Embryonic facial prominence (tissue), 1 donor: ENCODE data around the gene ICE1.
"Not testable (repeated sequence)": the region's sequence is repeated elsewhere in the genome, so short reads cannot be mapped to it uniquely, and the experiment has no call there.

Experiments
- DNase-seq: peaks from one replicate; pipeline ENCODE4 v3.0.0-alpha.2; 2016; ENCODE audit errors: extremely low spot score

ICE1 gene

DNA sequence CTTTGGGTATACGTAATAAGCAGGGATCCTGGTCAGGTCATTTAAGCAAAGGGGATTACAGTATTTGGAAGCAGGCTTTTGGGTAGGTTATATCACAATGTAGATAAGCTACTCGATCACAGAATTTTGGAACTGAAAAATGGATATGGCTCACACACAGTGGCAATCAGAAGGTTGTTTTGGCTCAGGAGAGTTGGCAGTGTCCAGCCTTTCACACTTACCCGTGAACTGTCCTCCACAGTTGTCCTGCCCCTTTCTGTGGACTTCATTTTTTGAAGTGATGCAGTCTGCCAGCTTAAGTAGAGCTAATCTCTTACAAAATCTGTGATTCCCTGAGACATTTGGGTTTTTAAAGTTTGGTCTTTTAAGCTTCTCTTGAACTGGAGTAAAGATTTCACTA lies 30.7 kb downstream of the ICE1 start:
- no peak for DNase-seq

DNA sequence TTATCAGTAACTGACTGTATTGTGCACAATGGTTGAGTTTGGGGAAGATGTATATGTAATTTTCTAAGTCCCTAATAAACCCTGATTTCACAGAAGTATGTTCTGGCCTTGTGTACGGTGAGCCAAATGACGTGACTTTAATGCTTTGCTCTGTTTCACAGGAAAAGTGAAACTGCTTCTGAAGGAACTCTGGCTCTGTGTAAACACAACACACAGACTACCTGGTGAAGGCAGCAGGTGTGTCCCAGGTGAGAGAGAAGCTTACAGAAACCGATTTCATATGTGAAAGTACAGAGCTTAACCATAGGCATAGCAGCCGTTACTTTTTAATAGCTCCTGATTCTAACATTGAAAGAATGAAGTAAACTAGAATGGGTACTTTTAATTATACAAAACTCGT lies 31.9 kb downstream of the ICE1 start:
- DNase-seq: no peak

DNA sequence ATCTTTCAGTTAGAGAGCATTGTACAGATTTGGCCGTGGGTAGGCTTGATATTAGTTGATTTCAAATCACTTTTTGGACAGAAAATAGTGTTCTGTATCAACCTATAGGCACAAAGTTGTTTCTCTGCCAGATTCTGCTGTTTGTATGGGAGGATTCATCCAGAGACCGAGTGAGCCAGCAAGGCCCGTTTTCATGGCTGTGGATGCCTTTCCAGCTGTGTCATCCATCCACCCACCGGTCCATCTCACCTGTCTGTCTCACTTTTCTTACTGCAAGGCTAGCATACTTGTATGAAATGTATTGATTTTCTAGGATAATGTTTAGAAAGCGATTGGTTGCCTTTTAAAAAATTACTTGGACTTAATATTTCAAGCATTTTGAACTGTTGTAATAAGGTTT lies 34.4 kb downstream of the ICE1 start:
- no peak for DNase-seq

DNA sequence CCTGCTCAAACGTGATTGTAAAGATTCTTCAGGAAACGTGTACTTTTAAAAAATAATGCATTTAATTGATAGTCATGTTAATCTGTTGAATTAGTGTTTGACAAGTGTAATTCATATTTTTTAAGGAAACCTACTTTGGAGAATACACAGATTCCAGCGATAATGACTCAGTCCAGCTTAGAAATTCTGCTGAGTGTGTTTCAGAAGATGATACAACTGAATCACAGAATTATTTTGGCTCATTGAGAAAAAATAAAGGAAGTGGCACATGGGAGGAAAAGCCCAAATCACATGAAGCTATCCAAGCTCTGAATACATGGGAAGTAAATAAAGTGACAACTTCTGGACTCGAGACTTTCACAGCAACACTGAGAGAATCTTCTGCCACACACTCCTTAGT lies 37.8 kb downstream of the ICE1 start:
- DNase-seq: no peak

DNA sequence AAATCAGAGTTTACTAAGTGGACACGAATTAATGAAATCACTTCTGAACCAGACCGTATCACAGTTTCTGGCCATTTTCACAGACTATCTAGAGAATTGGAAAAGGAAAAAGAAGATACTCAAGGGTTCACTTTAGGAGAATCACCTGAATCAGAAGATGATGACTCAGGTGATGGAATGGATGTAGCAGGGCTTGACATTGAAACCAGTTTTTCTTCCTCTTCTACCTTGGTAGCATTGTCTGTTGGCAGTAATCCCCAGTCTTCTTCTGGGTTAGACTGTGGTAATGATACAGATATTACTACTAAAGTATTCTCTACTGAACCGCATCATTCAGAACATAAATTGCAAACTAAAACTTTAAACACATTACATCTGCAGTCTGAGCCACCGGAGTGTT lies 38.5 kb downstream of the ICE1 start:
- DNase-seq: no peak

DNA sequence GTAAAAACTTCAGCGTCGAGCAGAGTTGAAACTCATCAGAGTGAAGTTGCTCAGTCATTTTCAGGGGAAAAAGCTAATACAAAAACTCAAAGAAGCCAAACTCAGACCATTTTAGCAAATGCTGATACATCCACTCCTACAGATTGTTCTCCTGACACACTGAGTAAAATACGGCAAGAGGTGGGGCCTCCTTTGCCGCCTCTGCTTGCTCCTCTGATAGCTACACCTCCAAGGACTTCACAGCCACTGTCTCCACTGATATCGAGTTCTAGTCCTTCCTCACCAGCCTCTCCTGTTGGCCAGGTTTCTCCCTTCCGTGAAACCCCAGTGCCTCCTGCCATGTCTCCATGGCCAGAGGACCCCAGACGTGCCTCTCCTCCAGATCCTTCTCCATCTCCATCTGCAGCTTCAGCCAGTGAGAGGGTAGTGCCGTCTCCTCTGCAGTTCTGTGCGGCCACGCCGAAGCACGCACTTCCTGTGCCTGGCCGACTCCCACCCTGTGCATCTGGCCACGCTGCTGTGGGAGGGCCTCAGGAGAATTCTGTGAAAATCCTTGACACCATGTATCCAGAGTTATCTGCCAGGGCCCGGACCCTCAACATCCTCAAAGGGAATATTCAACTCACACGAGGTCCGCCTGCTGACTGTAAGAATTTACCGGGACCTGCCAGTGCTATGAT lies 41.7 kb downstream of the ICE1 start:
- no peak for DNase-seq

DNA sequence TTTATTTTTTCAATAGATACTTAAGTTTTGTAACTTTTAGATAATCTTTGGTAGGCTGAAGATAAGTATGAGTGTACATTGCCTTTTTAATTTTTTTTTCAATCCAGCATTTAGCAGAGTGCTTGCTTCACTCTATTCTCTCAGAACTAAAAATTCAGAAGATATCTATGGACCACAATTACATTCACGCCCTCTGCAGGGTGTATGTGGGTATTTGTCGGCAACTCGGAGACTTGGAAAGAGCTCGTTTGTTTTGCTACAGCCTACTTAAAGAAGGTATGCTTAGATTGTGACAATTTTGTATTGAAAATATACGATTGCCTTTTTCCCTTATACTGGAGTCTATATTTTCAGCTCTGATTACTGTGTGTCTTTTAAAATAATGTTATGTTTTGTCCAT lies 43.8 kb downstream of the ICE1 start:
- DNase-seq: no peak

DNA sequence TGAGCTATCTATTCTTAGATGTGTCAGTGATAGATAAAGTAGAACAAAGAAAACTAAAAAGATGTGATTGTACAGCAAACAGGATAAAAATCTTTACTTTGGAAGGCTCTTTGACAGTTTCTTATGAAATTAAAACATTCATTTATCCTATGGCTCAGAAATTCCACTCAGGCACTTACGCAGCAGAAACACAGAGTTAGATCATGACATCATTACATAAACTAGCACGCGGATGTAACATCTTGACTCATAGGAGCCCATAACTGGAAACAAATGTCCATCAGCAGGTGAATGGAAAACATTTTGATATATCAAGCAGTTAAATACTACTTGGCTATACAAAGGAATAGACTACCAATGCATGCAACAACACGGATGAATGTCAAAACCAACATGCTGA lies 45.3 kb downstream of the ICE1 start:
- no peak for DNase-seq

DNA sequence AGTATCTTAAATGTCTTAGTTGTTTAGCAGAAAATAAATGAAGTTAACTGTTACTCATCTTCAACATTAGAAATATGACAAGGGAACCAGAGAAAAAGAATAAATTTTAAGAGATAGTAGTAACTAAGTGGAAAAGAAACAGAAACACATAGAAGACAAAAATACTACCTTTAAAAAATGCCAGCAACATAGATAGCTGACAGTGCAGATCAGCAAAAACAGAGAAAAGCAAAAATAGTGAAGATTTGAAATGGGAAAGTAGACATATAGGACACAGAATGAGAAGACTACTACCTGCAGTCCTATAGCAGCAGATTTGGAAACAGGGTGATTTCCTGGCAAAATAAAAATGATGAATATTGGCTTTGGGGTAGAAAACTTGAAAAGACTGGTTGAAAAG lies 48.5 kb downstream of the ICE1 start:
- no peak for DNase-seq

DNA sequence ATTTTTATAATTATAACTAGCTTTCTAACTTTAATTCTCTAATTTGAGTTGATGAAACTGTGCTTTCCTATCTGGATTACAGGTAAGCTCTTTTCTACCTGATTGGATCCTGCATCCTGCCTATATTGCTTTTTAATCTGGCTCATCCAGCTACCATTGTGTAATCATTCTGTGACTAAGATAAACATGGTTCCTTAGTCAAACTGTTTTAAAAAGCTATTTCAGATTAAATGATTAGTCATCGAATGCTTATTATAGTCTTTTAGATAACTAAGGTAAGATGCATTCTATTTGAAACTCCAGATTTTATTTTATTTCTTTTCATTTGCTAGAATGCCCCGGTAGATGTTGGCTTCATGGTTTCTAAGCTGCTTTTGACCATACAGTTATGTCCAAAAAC lies 50.7 kb downstream of the ICE1 start:
- no peak for DNase-seq

DNA sequence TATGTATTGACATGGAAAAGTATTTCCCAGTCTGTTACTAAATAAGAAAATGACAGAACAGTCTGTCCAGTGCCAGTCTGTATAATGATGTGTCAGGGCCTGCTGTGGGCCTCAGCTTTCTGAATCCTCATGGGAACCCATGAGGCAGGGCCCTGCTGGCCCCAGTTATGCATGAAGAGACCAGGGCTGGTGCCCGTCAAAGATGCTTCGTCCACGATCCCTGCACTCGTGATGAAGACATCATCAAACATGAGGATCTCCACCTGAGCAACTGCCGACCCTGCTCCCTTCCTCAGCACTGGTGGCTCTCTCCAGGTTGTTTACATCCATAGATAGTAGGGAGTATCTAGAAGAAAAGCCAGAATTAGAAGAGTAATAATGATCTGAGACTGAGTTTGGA lies 52.5 kb downstream of the ICE1 start:
- DNase-seq: no peak

DNA sequence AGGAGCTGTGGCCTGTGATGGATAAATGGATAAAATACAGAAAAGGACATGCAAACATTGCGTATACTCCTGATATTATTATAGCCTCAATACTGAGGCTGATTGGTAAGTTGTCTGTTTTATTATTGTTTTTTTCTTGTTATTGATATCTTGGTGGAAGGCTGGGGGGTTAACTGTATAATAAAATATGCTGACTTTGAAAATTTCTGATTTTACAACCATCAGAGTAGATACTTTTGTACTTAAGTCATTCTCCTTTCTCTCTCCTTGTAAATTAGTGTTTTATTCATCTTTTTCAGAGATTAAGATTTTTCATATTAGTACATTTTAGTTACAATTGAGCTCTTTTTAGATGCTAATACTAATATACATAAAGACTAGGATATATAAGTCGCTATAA lies 53.5 kb downstream of the ICE1 start:
- no peak for DNase-seq

DNA sequence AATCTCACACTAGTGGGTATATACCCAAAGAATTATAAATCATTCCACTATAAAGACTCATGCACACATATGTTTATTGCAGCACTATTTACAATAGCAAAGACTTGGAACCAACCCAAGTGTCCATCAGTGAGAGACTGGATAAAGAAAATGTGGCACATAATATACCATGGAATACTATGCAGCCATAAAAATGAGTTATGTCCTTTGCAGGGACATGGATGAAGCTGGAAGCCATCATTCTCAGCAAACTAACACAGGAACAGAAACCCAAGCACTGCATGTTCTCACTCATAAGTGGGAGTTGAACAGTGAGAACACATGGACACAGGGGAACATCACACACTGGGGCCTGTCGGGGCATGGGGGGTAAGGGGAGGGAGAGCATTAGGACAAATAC lies 57.1 kb downstream of the ICE1 start:
- not testable (repeated sequence) for DNase-seq

DNA sequence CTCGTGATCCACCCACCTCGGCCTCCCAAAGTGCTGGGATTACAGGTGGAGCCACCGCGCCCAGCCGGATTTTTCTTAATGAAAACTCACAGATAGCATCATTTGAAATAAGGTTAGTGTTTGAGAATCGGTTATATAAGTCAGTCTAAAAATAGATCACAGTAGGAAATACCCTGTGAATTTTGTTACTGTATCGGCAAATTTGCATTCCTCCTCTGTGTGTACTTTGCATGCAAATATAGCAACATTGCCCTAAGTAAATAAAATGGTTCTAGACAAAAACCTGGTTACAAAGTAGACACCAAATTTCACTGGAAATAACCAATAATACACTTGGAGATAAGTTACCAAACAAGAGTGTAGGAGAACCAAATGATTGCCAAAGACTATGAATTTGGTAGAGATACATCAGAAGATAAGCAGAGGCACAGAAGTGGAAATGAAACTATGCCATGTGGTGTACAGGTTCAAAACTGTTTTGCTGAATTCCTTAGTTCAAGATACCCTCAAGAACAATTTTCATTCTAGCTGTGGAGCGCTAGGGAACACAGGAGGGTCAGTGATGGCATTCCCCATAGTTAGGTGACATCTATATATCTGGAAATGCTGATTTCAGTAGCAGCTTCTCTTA lies 58.1 kb downstream of the ICE1 start:
- DNase-seq: no peak

DNA sequence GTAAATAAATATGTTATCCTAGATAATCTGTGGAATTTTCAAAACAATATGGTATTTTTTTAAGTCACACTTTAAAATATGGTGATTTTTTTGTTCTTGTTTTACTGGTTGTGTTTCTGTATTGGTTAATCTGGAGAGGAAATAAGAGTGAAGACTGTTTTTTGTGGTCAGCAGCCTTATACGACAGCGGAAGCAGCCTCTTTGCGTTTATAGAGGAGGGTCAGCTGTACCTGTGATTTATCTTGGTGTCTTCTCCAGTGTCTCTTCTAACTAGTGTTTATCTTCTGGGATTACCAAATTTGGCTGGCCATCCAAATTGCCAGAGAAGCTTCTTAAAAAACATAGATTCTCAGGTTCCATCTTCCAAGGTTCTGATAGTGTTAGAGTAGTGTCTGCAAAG lies 58.7 kb downstream of the ICE1 start:
- DNase-seq: no peak

DNA sequence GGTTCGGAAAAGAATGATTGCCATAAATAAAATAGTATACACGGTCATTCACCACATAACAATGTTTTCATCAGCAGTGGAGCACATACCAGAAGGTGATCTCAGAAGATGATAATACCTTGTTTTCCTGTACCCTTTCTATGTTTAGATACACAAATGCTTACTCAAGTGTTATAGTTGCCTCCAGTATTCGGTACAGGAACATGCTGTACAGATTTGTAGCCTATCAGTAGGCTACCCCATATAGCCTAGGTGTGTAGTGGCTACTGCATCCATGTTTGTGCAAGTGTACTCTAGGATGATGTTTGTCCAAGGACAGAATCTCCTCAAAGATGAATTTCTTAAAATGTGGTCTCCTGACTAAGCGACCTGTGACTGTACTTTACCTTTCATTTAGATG lies 59.2 kb downstream of the ICE1 start:
- no peak for DNase-seq

DNA sequence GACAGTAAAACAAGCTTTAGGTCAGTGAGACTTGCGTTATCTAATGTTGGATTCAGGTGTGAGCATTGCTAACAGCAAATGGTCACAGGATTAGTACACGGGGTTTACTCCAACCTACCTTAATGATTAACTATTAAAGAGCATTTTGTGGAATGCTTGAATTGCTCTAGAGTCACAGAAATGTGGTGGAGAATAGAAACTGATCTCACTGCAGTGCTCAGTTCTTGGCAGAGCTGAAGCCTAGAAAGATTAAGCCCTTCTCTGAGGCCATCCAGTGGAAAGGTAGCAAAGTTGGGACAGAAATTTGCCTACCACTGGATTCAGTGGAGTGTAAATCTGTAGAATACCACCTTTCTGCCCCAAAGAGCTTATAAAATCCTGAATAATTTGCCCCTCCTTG lies 60.9 kb downstream of the ICE1 start:
- no peak for DNase-seq

DNA sequence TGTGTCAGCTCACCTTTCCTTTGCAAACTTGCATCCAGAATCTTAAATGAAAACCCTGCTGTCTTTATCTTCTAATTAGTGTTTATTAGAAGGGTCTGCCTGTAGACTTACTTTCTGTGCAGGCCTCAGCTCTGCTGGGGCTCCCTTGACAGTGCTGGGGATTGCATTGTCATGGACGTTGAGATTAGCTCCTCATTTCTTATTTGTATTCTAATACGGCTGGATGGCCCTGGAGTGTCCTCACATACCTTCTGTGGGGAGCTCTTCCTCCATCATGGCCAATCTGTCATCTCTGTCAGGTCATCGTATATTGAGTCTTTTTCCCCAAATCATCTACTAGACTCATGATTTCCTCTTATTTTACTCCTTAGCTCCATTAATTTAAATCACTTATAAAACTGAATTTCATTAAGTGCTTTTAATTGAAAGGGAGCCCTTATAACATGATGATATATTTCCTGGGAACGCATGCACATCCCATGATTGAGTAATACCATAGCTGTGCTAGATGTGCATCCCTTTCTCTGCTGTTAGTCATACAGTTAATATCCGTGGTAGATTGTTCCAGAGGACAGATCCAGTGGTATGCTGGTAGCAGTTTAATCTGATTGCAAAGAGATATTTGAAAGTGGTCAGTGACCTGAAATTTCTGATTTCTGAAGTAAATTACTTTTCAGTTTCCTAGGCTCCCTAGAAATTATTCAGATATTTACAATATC lies 61.6 kb downstream of the ICE1 start:
- DNase-seq: no peak

DNA sequence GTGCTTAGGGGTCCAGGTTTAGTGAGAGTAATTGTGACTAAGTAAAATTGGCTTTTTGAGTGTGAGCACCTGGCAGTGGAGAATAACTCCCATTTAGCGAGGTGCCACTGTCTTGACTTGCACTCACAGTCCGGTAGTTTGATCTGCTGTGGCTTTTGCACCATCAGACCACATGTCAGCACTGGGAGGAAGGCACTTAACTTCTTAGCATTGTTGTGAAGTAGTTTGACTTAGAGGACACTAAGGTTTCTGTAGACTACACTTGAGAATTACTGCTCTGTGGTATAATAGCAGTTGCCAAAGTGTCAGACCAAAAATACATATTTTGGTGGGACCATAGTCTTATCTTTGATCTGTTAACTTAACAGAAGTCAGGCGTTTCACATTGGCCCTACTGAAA lies 63.6 kb downstream of the ICE1 start:
- no peak for DNase-seq

DNA sequence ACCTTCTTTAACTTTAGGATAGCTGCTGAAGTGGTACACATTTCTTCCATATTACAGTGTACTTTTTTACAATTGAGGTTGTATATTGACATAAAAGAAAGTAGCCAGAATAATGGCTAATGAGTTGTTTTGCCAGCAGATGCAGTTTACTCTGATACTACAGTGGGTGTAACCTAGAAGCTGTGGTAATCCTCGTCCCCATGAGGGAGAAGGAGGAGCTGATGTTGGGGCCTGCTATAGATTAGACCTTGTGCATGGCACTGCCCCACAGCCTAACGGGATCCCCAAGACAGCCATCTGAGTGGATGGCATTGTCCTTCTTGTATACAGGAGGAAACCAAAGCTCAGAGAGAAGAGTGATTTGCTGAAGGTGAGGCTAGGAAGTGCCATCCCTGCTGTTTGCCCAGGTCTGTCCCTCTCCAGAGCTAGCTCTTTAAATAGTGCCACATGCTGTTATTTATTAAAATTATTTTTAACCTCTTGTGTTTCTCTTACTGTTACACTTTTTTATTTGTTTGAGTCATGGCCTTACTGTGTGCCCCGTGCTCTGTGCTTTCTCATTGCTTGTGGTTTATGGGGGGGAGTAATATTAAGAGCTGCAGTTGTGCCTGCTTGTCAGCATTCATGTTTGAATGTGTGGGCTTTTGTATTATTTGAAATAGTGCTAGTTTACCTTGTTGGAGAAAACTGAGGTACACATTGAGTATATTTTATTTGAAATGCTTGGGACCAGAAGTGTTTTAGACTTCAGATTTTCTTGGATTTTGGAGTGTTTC lies 65.3 kb downstream of the ICE1 start:
- no peak for DNase-seq

DNA sequence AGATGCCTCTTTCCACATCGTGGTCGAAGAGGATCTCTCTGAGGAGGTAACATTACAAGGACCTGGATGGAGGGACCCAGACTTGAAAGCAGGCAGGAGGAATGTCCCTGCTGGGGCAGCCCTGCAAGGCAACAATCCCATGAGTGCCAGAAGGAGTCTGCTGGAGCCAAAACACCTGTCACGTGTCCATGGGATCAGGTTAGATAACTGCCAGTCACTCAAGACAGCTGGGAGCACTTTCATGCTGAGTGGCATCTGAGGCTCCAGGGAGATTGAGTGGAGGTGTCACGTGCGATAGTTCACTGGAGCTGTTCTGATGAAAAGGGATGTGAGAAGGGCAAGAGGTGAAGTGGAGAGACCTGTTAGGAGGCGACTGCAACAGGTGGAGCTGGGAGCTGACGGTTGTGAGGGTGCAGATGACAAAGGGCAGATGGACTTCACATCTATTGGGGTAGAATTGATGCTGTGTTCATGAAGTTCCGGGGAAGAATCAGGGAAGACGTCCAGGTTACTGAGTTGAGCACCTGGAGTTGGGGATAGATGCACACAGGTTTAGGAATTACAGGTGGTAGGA lies 68.4 kb downstream of the ICE1 start:
- DNase-seq: no peak
